OCI-LY3 (cell line): Measurements from ENCODE around the gene ZNF280A.
"Not testable (repeated sequence)": the region's sequence is repeated elsewhere in the genome, so short reads cannot be mapped to it uniquely, and the experiment has no call there.

Source experiments
- H2AFZ ChIP-seq: fragments of 200-600, 300-600 bp; shearing (Covaris generic); 2 replicates; pipeline ENCODE4 v1.6.0; 2014; ENCODE audit warnings: antibody characterized with exemption, low read depth, low read length
- H3K27ac ChIP-seq: fragments of 200-600, 300-600 bp; sonication (generic); 2 replicates; pipeline ENCODE4 v1.5.1; 2014; ENCODE audit warnings: mild to moderate bottlenecking, low read length, moderate library complexity, mixed read lengths
- H3K27me3 ChIP-seq: fragments of 200-600, 300-600 bp; sonication (generic); 2 replicates; pipeline ENCODE4 v1.6.1; 2014; ENCODE audit warnings: low read depth, low read length, mixed read lengths
- H3K36me3 ChIP-seq: fragments of 200-600, 300-600 bp; sonication (generic); replicated peaks from 2 replicates; pipeline ENCODE3; 2014; ENCODE audit warnings: low read depth, low read length, mixed read lengths
- H3K4me1 ChIP-seq: fragments of 300-600, 200-600 bp; sonication (generic); 2 replicates; pipeline ENCODE4 v1.6.1; 2014; ENCODE audit warnings: low read length, mixed read lengths
- H3K4me2 ChIP-seq: fragments of 200-600, 300-600 bp; sonication (generic); 2 replicates; pipeline ENCODE4 v1.6.1; 2014; ENCODE audit warnings: low read length, mixed read lengths
- H3K4me3 ChIP-seq: fragments of 300-600, 200-600 bp; sonication (generic); 2 replicates; pipeline ENCODE4 v1.5.1; 2014; ENCODE audit warnings: antibody characterized with exemption, mild to moderate bottlenecking, low read length, moderate library complexity
- H3K79me2 ChIP-seq: fragments of 300-600, 200-600 bp; shearing (Covaris generic); 2 replicates; pipeline ENCODE4 v1.6.1; 2014; ENCODE audit warnings: mild to moderate bottlenecking, low read length, mixed read lengths
- H3K9ac ChIP-seq: fragments of 300-600, 200-600 bp; shearing (Covaris generic); 2 replicates; pipeline ENCODE4 v1.6.0; 2014; ENCODE audit warnings: mild to moderate bottlenecking, low read length, moderate library complexity
- H3K9me3 ChIP-seq: fragments of 200-600, 300-600 bp; shearing (Covaris generic); 2 replicates; pipeline ENCODE4 v1.6.1; 2014; ENCODE audit warnings: low read length, mixed read lengths; ENCODE audit not compliant: insufficient read depth
- H4K20me1 ChIP-seq: fragments of 200-600, 300-600 bp; sonication (generic); 2 replicates; pipeline ENCODE4 v1.6.1; 2016; ENCODE audit warnings: low read length, mixed read lengths; ENCODE audit not compliant: insufficient read depth
- CTCF ChIP-seq: fragments of 200-600, 300-600 bp; sonication (generic); IDR thresholded peaks from 2 replicates; pipeline ENCODE4 v1.5.1; 2014; ENCODE audit warnings: antibody characterized with exemption, low read length, low read depth
- EZH2phosphoT487 ChIP-seq: fragments of 200-600 bp; shearing (Covaris generic); IDR thresholded peaks from 2 replicates; pipeline ENCODE4 v1.6.1; 2018; ENCODE audit warnings: antibody characterized with exemption, mixed run types, low read depth

ZNF280A gene

GRCh38 chr22:22535662-22536061 lies 15.6 kb upstream of the ZNF280A start:
- no peak overlapping the region for H3K27ac ChIP-seq
- H3K27me3 ChIP-seq: no peaks in the 10 kb centered on the region
- no peak for TF ChIP-seq EZH2phosphoT487
- TF ChIP-seq CTCF: no peak
- no peaks in the 10 kb centered on the region for H3K9me3 ChIP-seq
- H3K79me2 ChIP-seq: no peaks in the 10 kb centered on the region
- no peak overlapping the region for H3K4me2 ChIP-seq
- peaks cover 3% of the 10 kb centered on the region for H3K4me1 ChIP-seq
- no peak overlapping the region for H3K4me3 ChIP-seq
- no peaks in the 10 kb centered on the region for H3K36me3 ChIP-seq
- no peak overlapping the region for H3K9ac ChIP-seq
- H2AFZ ChIP-seq: no peak overlapping the region
- H4K20me1 ChIP-seq: no peaks in the 10 kb centered on the region

GRCh38 chr22:22534604-22535415 lies 14.7 kb upstream of the ZNF280A start:
- no peak for TF ChIP-seq CTCF
- TF ChIP-seq EZH2phosphoT487: no peak
- Histone ChIP-seq H3K79me2 (no peaks in the 10 kb centered on the region), H3K4me3 (no peak overlapping the region), H2AFZ (no peak overlapping the region), H3K9me3 (no peaks in the 10 kb centered on the region), H4K20me1 (no peaks in the 10 kb centered on the region), H3K9ac (no peak overlapping the region), H3K4me2 (no peak overlapping the region), H3K36me3 (no peaks in the 10 kb centered on the region), H3K27ac (no peak overlapping the region), H3K27me3 (no peaks in the 10 kb centered on the region), H3K4me1 (peaks cover 3% of the 10 kb centered on the region)

- no peaks in the 10 kb centered on the region for H3K36me3 ChIP-seq
- H2AFZ ChIP-seq: no peak overlapping the region
- peaks cover 3% of the 10 kb centered on the region for H3K4me1 ChIP-seq
- H3K27me3 ChIP-seq: no peaks in the 10 kb centered on the region
- no peaks in the 10 kb centered on the region for H3K79me2 ChIP-seq
- H3K9ac ChIP-seq: no peak overlapping the region
- TF ChIP-seq EZH2phosphoT487: no peak
- TF ChIP-seq CTCF: no peak
- H4K20me1 ChIP-seq: no peaks in the 10 kb centered on the region
- no peak overlapping the region for H3K27ac ChIP-seq
- H3K9me3 ChIP-seq: no peaks in the 10 kb centered on the region
- no peak overlapping the region for H3K4me2 ChIP-seq
- no peak overlapping the region for H3K4me3 ChIP-seq
Observed at GRCh38 chr22:22533863-22534262, 13.8 kb upstream of the ZNF280A start.

- no peak overlapping the region for H2AFZ ChIP-seq
- H3K36me3 ChIP-seq: no peaks in the 10 kb centered on the region
- H3K79me2 ChIP-seq: no peaks in the 10 kb centered on the region
- no peaks in the 10 kb centered on the region for H3K9me3 ChIP-seq
- TF ChIP-seq CTCF (no peak), EZH2phosphoT487 (no peak)
- no peaks in the 10 kb centered on the region for H3K27me3 ChIP-seq
- H3K4me1 ChIP-seq: peaks cover 3% of the 10 kb centered on the region
- no peak overlapping the region for H3K4me3 ChIP-seq
- no peak overlapping the region for H3K27ac ChIP-seq
- no peaks in the 10 kb centered on the region for H4K20me1 ChIP-seq
- H3K4me2 ChIP-seq: no peak overlapping the region
- no peak overlapping the region for H3K9ac ChIP-seq
Observed at GRCh38 chr22:22533417-22533816, 13.3 kb upstream of the ZNF280A start.

- H3K9me3 ChIP-seq, H3K9ac ChIP-seq, H4K20me1 ChIP-seq, H3K27ac ChIP-seq, H3K4me3 ChIP-seq, H3K4me2 ChIP-seq, H3K27me3 ChIP-seq, H2AFZ ChIP-seq, H3K4me1 ChIP-seq, H3K36me3 ChIP-seq, H3K79me2 ChIP-seq: not testable (repeated sequence)
Observed at GRCh38 chr22:22532547-22533071, 12.5 kb upstream of the ZNF280A start.
